ENCODE data around the gene CDC42BPB. TPM values are rescaled to one million over a fixed set of nuclear protein-coding genes. Genes with fewer than 3 reads are reported as not detected.

The CDC42BPB gene
- total RNA-seq, 1 donor from 2014 or later = 3.5 TPM

DNA sequence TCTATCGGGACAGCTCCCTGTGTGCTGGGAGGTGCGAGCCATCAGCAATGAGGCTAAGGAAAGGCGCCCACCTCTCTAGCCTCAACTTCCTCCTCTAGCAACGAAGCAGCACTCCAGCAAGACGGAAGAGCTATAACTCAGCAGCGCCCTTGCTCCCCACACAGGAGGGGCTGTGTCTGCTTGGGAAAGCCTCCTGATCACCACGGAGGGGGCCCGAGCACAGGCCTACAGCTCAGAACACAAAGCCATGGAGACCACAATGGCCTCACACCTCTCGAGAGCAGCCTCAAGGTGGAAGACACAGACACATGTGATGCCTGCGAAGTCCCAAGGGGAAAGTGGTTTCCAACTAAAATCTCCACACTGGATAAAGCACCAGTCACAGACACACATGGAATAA, 60.4 kb downstream of the CDC42BPB start:
- intact Hi-C loops (cut with micrococcal nuclease) = no loop called here
- Mint-ChIP-seq H3K9me3 (no peaks in the 10 kb centered on the region), H3K4me1 (ENCODE audit: low read depth) (no peaks in the 10 kb centered on the region), H3K27me3 (ENCODE audit: low read depth) (no peaks in the 10 kb centered on the region), H3K36me3 (ENCODE audit: low read depth) (no peaks in the 10 kb centered on the region), H3K27ac (no peak overlapping the region), H3K4me3 (ENCODE audit: low read depth) (no peak overlapping the region)
- DNase-seq (ENCODE audit: low spot score) = no peak

DNA sequence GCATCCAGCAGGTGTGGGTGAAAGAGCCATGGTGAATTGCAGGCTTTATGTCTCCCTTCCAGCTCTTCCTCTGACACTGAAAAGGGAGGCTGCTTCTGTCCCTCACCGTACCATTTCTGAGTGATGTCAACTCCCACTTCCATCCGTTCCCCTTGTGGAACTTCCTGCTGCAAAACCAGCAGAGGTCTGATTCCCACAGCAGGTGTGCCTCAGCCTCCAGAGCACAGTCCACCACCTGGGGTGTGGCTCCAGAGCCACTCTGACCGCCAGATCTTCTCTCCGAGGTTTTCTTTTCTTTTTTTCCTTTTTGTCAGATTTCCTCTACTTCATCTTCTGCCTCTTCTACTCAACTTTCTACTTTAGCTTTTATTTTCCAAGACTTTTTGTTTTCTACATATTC, 62.7 kb downstream of the CDC42BPB start:
- H3K4me1 Mint-ChIP-seq (ENCODE audit: low read depth) = no peaks in the 10 kb centered on the region
- DNase-seq (ENCODE audit: low spot score) = no peak
- no peak overlapping the region for H3K27ac Mint-ChIP-seq
- intact Hi-C loops (cut with micrococcal nuclease) = no loop called here
- H3K27me3 Mint-ChIP-seq (ENCODE audit: low read depth) = peaks cover 4% of the 10 kb centered on the region
- no peaks in the 10 kb centered on the region for H3K36me3 Mint-ChIP-seq (ENCODE audit: low read depth)
- H3K4me3 Mint-ChIP-seq (ENCODE audit: low read depth) = no peak overlapping the region
- no peaks in the 10 kb centered on the region for H3K9me3 Mint-ChIP-seq

DNA sequence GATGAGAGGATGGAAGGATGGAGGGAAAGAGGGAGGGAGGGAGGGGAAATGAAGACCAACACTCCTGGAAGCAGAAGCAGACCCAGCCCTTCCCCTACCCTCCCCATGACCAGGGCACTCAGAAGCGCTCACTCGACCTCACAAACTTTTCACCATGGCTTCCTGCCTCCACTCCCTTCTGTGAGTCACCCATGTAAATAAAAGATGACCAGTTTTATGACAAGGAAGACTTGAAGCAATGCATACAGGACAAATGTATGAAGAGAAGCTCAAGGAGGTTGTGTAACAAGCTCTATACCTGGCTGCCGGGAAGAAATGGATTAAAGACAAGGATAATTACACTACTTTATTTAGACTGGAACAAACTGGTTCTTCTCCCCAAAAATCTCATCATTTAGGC, 63.8 kb downstream of the CDC42BPB start:
- intact Hi-C loops (cut with micrococcal nuclease) = no loop called here
- peaks cover under 1% of the 10 kb centered on the region for H3K36me3 Mint-ChIP-seq (ENCODE audit: low read depth)
- H3K9me3 Mint-ChIP-seq = peaks cover 1% of the 10 kb centered on the region
- H3K27me3 Mint-ChIP-seq (ENCODE audit: low read depth) = peaks cover 4% of the 10 kb centered on the region
- H3K4me1 Mint-ChIP-seq (ENCODE audit: low read depth) = no peaks in the 10 kb centered on the region
- DNase-seq (ENCODE audit: low spot score) = no peak
- no peak overlapping the region for H3K4me3 Mint-ChIP-seq (ENCODE audit: low read depth)
- no peak overlapping the region for H3K27ac Mint-ChIP-seq

DNA sequence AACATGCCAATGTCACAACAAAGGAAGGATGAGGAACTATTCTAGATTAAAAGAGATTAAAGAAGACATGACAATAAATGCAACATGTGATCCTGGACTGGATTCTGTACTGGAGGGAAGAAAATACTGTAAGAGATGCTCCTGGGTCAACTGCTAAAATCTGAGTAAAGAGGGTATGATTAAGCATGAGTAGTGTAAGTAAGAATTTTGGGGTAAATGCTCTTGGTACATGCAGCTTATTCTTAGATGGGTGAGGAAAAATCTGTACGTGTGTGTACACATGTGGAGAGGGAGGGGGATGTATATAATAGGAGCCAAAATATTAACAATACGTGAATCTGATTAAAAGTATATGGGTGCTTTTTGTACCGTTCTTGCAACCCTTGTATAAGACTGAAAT, 66.0 kb downstream of the CDC42BPB start:
- Mint-ChIP-seq H3K4me1 (ENCODE audit: low read depth) (no peaks in the 10 kb centered on the region), H3K36me3 (ENCODE audit: low read depth) (peaks cover 11% of the 10 kb centered on the region), H3K4me3 (ENCODE audit: low read depth) (no peak overlapping the region), H3K27me3 (ENCODE audit: low read depth) (peaks cover 4% of the 10 kb centered on the region), H3K9me3 (peaks cover 22% of the 10 kb centered on the region), H3K27ac (no peak overlapping the region)
- no peak for DNase-seq (ENCODE audit: low spot score)
- intact Hi-C loops (cut with micrococcal nuclease) = no loop called here

DNA sequence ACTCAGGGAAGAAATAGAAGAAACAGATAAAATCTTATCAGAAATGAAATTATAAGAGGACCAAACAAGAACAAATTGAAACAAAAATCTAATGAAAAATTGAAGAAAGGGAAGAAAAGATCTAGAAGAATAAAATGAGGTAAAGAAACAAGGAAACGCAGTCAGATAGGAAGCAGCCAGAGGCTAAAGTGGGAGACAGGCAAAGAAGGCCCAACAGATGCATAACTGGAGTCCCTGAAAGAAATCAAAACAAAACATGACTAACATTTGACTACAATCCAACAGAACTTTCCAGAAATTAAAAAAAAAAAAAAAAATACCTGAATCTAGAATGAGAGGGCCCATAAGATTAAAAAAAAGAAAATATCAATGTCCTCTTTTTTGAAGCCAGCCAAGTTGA, 69.3 kb downstream of the CDC42BPB start:
- Mint-ChIP-seq H3K4me3 (ENCODE audit: low read depth) (no peak overlapping the region), H3K27ac (no peak overlapping the region), H3K9me3 (peaks cover 25% of the 10 kb centered on the region), H3K27me3 (ENCODE audit: low read depth) (peaks cover 4% of the 10 kb centered on the region), H3K4me1 (ENCODE audit: low read depth) (no peaks in the 10 kb centered on the region), H3K36me3 (ENCODE audit: low read depth) (peaks cover 11% of the 10 kb centered on the region)
- intact Hi-C loops (cut with micrococcal nuclease) = no loop called here
- DNase-seq (ENCODE audit: low spot score) = no peak

DNA sequence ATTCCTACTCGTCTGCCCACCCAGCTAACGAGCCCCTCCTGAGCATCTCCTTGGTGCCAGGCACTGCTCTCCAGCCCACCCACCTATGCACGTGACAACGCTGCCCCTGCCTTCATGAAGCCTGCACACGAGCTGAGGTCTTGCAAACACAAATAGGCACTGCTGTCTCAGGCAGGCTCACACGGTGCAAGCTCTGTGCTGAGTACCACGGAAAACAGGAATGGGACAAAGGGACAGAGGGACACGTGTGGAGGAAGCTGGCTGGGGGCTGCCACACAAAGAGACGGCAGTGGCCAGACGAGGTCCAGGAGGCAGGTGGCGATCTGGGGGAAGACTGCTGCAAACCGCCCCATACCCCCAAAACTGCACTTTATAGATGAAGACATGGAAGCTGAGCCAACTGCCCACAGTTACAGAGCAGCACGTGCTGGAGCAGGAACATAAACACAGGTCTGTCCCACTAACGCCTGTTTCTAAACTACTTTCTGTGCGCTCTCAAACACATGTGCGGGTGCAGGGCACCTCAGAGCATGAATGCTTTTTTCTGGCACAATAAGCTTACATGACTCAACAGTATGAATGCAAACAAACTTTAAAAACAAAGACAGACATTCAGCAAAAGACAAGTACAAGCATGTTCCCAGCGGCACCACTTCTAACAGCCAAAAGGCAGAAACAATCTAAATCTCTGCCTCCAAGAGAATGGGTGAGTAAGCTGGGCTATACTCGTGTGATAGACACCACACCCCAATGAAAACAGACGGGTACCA, 70.4 kb downstream of the CDC42BPB start:
- H3K36me3 Mint-ChIP-seq (ENCODE audit: low read depth) = peaks cover 11% of the 10 kb centered on the region
- H3K4me3 Mint-ChIP-seq (ENCODE audit: low read depth) = no peak overlapping the region
- intact Hi-C loops (cut with micrococcal nuclease) = no loop called here
- peaks cover 25% of the 10 kb centered on the region for H3K9me3 Mint-ChIP-seq
- H3K4me1 Mint-ChIP-seq (ENCODE audit: low read depth) = no peaks in the 10 kb centered on the region
- DNase-seq (ENCODE audit: low spot score) = no peak
- H3K27me3 Mint-ChIP-seq (ENCODE audit: low read depth) = peaks cover 4% of the 10 kb centered on the region
- no peak overlapping the region for H3K27ac Mint-ChIP-seq

DNA sequence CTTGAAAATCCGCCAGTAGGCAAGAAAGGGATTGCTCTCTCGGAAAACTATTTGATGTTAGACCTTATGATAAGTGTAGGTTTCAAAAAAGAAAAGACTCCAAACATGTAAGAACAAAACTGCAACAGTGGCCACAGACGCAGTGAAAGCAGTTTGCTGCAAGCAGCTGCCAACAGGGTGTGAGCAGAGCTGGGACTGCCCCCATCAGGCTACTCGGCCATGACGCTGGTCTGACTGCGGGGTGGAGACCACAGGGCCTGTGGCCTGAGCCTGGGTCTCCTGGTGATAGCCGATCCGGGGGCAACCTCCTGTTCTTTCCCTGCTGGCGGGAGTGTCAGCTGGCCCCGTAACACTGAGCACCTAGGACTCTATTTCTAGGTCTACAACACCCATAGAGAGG, 71.7 kb downstream of the CDC42BPB start:
- Mint-ChIP-seq H3K36me3 (ENCODE audit: low read depth) (peaks cover 11% of the 10 kb centered on the region), H3K4me3 (ENCODE audit: low read depth) (no peak overlapping the region), H3K27ac (no peak overlapping the region), H3K27me3 (ENCODE audit: low read depth) (no peaks in the 10 kb centered on the region), H3K4me1 (ENCODE audit: low read depth) (no peaks in the 10 kb centered on the region), H3K9me3 (peaks cover 25% of the 10 kb centered on the region)
- DNase-seq (ENCODE audit: low spot score) = no peak
- intact Hi-C loops (cut with micrococcal nuclease) = no loop called here

DNA sequence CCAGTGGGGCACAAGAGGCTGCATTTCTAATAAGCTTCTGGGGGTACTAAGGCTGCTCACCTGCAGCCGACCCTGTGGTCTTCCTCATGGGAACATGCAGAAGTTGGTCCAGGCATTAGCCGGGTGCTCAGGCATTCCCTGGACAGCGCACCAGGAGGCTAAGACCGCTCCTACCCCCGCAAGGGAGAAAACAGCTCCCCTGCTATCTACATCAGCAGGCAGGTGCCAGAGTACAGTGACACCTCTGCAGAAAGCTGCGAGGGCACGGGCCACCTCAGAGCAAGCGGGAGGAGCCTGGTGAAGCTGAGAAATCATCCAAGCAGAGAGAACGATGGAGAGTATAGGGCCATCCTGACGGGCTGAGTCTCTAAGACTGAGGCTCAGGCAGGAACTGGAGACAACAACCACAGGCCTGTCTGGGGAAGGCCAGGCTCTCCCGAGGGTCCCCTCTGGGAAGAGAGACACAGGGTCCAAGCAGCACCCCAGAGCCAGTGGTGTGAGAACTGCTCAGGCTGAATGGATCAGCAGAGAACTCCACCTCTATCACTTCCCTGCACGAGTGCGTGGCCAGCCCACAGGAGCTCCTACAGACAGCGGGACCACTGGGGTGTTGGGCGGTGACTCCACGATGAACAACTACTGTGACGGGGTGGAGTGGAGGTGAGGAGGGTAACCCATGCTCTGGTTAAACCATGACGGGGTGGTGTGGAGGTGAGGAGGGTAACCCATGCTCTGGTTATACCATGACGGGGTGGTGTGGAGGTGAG, 72.8 kb downstream of the CDC42BPB start:
- intact Hi-C loops (cut with micrococcal nuclease) = no loop called here
- Mint-ChIP-seq H3K9me3 (peaks cover 25% of the 10 kb centered on the region), H3K4me3 (ENCODE audit: low read depth) (no peak overlapping the region), H3K4me1 (ENCODE audit: low read depth) (no peaks in the 10 kb centered on the region), H3K27me3 (ENCODE audit: low read depth) (no peaks in the 10 kb centered on the region), H3K36me3 (ENCODE audit: low read depth) (peaks cover 11% of the 10 kb centered on the region), H3K27ac (no peak overlapping the region)
- no peak for DNase-seq (ENCODE audit: low spot score)

DNA sequence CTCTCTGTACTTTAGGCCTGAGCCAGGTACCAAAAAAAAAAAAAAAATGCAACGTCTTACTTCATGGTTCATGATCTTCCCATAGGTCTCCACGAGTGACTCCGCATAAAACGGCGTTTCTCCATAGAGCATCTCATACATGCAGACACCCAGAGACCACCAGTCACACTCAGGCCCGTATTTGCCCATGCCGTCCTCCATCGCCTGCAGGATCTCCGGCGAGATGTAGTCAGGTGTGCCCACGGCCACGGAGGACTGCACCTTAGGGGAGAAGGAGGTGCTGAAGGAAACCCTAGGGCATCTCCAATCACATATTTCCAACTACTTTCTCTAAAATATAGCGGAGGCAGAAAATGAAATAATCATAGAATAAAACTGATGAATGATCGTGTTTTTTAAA, 73.9 kb downstream of the CDC42BPB start:
- DNase-seq (ENCODE audit: low spot score) = no peak
- intact Hi-C loops (cut with micrococcal nuclease) = no loop called here
- Mint-ChIP-seq H3K27ac (no peak overlapping the region), H3K36me3 (ENCODE audit: low read depth) (peaks cover 10% of the 10 kb centered on the region), H3K4me3 (ENCODE audit: low read depth) (no peak overlapping the region), H3K27me3 (ENCODE audit: low read depth) (no peaks in the 10 kb centered on the region), H3K4me1 (ENCODE audit: low read depth) (no peaks in the 10 kb centered on the region), H3K9me3 (peaks cover 23% of the 10 kb centered on the region)

DNA sequence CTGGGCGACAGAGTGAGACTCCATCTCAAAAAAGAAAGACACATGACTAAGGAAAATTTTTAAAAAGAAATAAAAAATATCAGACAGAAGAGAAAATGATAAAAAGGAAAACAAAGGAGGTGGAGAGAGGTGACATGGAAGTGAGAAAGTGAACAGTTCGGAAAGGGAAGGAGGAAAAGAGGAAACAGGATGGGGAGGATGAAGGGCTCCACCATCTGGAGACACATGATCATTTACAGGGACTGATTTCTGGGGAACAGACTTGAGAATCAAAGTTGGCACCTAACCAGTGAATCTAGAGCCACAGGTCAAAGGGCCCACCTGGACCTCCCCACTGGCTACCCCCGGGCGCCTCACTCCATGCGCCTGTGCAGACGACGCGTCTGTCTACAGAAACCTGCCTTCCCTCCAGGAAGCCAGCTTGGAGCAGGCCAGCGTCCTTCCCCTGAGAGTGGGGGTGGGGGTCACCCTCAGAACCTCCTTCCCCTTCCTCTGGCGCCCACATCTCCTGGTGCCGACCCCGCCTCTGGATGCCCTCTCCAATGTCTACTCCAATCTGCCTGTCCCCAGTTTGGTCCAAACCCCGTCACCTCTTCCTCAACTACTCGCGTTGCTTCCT, 74.4 kb downstream of the CDC42BPB start:
- peaks cover 6% of the 10 kb centered on the region for H3K36me3 Mint-ChIP-seq (ENCODE audit: low read depth)
- H3K27me3 Mint-ChIP-seq (ENCODE audit: low read depth) = no peaks in the 10 kb centered on the region
- intact Hi-C loops (cut with micrococcal nuclease) = no loop called here
- no peak for DNase-seq (ENCODE audit: low spot score)
- H3K4me3 Mint-ChIP-seq (ENCODE audit: low read depth) = no peak overlapping the region
- H3K27ac Mint-ChIP-seq = no peak overlapping the region
- H3K4me1 Mint-ChIP-seq (ENCODE audit: low read depth) = no peaks in the 10 kb centered on the region
- peaks cover 18% of the 10 kb centered on the region for H3K9me3 Mint-ChIP-seq

DNA sequence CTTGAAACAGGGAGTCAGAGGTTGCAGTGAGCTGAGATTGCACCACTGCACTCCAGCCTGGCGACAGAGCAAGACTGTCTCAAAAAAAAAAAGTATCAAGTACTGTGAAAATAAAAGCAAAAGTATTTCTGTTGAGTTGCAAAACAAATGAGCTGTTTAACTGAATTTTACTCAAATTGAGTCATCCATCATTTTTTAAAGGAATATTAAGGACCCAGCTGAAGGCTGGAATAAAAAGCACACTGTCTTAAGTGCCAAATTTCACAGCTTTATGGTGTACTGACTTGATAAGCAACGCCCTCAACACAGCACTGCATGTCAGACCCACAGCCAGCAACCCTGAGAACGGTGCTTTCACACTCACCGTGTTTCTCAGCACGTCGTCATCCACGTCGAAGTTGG, 76.9 kb downstream of the CDC42BPB start:
- Mint-ChIP-seq H3K27me3 (ENCODE audit: low read depth) (no peaks in the 10 kb centered on the region), H3K27ac (no peak overlapping the region), H3K36me3 (ENCODE audit: low read depth) (no peaks in the 10 kb centered on the region), H3K4me3 (ENCODE audit: low read depth) (no peak overlapping the region), H3K9me3 (no peaks in the 10 kb centered on the region), H3K4me1 (ENCODE audit: low read depth) (no peaks in the 10 kb centered on the region)
- no peak for DNase-seq (ENCODE audit: low spot score)
- intact Hi-C loops (cut with micrococcal nuclease) = no loop called here

DNA sequence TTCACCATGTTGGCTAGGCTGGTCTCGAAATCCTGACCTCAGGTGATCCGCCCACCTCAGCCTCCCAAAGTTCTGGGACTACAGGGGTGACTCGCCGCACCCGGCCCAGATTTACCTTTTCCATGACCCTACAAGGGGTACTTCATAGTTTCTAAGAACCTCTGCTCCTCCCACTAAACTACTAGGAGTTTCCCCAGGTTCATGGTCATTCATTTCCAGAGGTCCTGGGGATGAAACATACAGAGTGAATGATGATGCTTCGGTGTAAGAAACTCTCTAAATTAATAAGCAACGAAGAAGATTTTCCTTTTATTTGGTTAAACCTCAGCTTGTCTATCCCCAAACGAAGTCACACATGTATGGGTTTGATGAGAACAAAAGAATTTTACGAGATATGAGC, 77.9 kb downstream of the CDC42BPB start:
- Mint-ChIP-seq H3K27ac (no peak overlapping the region), H3K4me1 (ENCODE audit: low read depth) (no peaks in the 10 kb centered on the region), H3K9me3 (no peaks in the 10 kb centered on the region), H3K4me3 (ENCODE audit: low read depth) (no peak overlapping the region), H3K36me3 (ENCODE audit: low read depth) (no peaks in the 10 kb centered on the region), H3K27me3 (ENCODE audit: low read depth) (no peaks in the 10 kb centered on the region)
- no peak for DNase-seq (ENCODE audit: low spot score)
- intact Hi-C loops (cut with micrococcal nuclease) = no loop called here

DNA sequence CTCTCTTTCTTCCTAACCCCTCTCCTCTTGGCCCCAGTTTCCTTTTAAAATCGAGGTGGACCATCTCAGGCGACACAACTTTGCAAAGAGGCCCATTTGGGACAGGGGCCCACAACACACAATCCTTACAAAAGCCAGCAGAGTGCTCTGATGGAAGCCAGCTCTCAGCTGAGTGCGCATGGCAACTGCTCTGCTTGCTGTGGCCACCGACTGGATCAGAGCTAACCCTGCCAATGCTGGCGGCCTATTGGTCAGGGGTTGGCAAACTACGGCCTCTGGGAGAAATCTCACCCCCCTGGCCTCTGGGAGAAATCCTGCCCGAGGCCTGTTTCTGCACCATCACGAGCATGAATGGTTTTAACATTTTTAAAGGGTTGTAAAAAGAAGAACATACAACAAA, 79.9 kb downstream of the CDC42BPB start:
- Mint-ChIP-seq H3K9me3 (no peaks in the 10 kb centered on the region), H3K27me3 (ENCODE audit: low read depth) (no peaks in the 10 kb centered on the region), H3K4me3 (ENCODE audit: low read depth) (no peak overlapping the region), H3K4me1 (ENCODE audit: low read depth) (no peaks in the 10 kb centered on the region), H3K36me3 (ENCODE audit: low read depth) (no peaks in the 10 kb centered on the region), H3K27ac (no peak overlapping the region)
- no peak for DNase-seq (ENCODE audit: low spot score)
- intact Hi-C loops (cut with micrococcal nuclease) = no loop called here

All from activated T-helper 2 cell treated with anti-CD3 and anti-CD28 coated beads, Interferon-gamma antibody, Interleukin-2, Interleukin-4, amounts not matched to agents 10 μg/mL and 5 μg/mL and 100 μg/mL, durations not matched to agents 14 hours and 24 hours and 36 hours (primary cell).